ENCODE data around the gene CDC5L. TPM values are rescaled to one million over a fixed set of nuclear protein-coding genes. Genes with fewer than 3 reads are reported as not detected.

CDC5L gene
- total RNA-seq, 4 donors from 2014 or later, result 16.7 to 20.1 (median 17.3) TPM

DNA sequence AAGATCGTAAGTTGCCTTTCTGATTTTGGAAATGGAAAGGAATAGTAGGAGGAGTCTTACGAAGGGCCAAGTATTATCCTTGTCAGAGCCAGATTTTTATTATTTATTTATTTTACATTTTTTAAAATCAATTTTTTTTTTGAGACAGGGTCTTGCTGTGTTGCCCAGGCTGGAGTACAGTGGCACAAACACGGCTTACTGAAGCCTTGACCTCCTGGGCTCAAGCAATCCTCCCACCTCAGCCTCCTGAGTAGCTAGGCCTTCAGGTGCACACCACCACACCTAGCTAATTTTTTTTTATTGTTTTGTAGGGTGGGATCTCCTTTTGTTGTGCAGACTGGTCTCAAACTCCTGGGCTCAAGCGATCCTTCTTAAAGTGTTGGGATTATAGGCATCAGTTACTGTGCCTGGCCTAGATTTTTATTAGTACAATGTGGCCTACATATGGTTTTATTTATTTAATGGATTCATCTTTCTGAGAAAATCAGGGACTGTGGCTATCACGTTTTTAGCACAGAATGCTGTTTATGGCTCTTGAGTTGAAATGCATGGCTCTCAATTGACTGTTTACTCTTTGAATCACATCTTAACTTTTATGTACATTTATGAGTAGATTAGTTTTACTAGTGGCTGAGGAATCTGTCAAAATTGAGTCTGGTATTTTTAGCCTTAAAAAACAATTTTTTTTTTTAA is 16.7 kb downstream of the CDC5L start:
- DNase-seq (ENCODE audit: low spot score in 2 of 2), result no peak
- WGBS, 2 donors, result 88 to 91% methylated on average over 5 of the region's 5 CpGs

DNA sequence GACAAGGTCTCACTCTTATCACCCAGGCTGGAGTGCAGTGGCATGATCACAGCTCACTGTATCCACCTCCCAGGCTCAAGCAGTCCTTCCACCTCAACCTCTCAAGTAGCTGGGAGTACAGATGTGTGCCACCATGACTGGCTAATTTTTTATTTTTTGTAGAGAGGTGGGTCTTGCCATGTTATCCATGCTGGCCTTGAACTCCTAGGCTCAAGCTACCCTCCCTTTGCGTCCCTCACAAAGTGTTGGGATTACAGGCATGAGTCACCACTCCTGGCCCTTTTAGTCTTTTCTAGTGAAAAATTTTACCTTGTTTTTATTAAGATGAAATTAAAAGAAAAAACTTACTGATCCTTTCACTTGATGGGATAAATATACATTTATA is 17.2 kb downstream of the CDC5L start:
- WGBS, 2 donors, result 91 to 93% methylated on average over 1 of the region's 1 CpG
- no peak overlapping the region for H3K4me3 ChIP-seq
- H3K4me1 ChIP-seq, result peaks cover 0 to 7% (median 0%) of the 10 kb centered on the region in 4 donors
- no peak for DNase-seq (ENCODE audit: low spot score in 2 of 2)
- peaks cover 0 to 81% (median 0%) of the 10 kb centered on the region in 3 donors for H3K36me3 ChIP-seq
- TF ChIP-seq, protein P1, sequence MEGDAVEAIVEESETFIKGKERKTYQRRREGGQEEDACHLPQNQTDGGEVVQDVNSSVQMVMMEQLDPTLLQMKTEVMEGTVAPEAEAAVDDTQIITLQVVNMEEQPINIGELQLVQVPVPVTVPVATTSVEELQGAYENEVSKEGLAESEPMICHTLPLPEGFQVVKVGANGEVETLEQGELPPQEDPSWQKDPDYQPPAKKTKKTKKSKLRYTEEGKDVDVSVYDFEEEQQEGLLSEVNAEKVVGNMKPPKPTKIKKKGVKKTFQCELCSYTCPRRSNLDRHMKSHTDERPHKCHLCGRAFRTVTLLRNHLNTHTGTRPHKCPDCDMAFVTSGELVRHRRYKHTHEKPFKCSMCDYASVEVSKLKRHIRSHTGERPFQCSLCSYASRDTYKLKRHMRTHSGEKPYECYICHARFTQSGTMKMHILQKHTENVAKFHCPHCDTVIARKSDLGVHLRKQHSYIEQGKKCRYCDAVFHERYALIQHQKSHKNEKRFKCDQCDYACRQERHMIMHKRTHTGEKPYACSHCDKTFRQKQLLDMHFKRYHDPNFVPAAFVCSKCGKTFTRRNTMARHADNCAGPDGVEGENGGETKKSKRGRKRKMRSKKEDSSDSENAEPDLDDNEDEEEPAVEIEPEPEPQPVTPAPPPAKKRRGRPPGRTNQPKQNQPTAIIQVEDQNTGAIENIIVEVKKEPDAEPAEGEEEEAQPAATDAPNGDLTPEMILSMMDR (IDR thresholded peaks at IDR 0.05), result no peak
- no peak for TF ChIP-seq POLR2A (IDR thresholded peaks at IDR 0.05)
- no peak for TF ChIP-seq EP300 (IDR thresholded peaks at IDR 0.05)
- no peak overlapping the region for H3K27ac ChIP-seq
- no peaks in the 10 kb centered on the region for H3K9me3 ChIP-seq
- no peaks in the 10 kb centered on the region for H3K27me3 ChIP-seq

More for the DNA sequence above, 16.7 kb downstream of the CDC5L start:
- H3K4me3 ChIP-seq, result no peak overlapping the region
- TF ChIP-seq, protein P1 (IDR thresholded peaks at IDR 0.05), result no peak
- TF ChIP-seq EP300 (IDR thresholded peaks at IDR 0.05) (no peak), POLR2A (IDR thresholded peaks at IDR 0.05) (no peak)
- H3K36me3 ChIP-seq, result peaks cover 0 to 81% (median 0%) of the 10 kb centered on the region in 3 donors
- peaks cover 0 to 7% (median 1%) of the 10 kb centered on the region in 4 donors for H3K4me1 ChIP-seq
- H3K9me3 ChIP-seq, result no peaks in the 10 kb centered on the region
- no peaks in the 10 kb centered on the region for H3K27me3 ChIP-seq
- H3K27ac ChIP-seq, result no peak overlapping the region

DNA sequence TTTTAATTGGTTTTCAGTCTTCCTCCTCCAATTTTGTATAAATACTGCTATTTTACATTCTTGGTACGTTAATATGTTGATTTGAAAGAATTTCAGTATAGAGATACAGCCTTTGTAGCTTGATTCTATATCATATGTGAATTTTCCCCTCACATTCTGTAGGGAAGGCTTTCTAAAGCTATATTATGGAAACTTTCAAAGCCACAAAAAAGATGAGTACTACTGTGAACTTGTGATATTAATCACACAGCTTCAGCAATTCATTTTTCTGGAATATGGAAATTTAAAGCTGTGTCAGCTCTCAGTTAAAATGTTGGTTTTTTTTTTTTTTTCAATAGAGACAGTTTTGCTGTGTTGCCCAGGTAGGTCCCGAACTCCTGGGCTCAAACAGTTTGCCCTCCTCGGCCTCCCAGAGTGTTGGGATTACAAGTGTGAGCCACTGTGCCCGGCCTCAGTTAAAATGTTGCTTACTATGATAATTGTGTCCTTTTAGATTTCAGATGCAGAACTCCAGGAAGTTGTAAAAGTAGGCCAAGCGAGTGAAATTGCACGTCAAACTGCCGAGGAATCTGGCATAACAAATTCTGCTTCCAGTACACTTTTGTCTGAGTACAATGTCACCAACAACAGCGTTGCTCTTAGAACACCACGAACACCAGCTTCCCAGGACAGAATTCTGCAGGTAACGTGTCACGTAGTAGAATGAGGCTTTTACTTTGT is 20.6 kb downstream of the CDC5L start:
- Histone ChIP-seq H3K36me3 (peaks cover 0 to 88% (median 0%) of the 10 kb centered on the region in 3 donors), H3K4me3 (no peak overlapping the region), H3K27ac (no peak overlapping the region), H3K4me1 (peaks cover 0 to 3% (median 0%) of the 10 kb centered on the region in 4 donors), H3K27me3 (no peaks in the 10 kb centered on the region), H3K9me3 (peaks cover 0 to 3% (median 0%) of the 10 kb centered on the region in 4 donors)
- no peak for DNase-seq (ENCODE audit: low spot score in 2 of 2)
- TF ChIP-seq, protein P1 (IDR thresholded peaks at IDR 0.05), result no peak
- TF ChIP-seq POLR2A (IDR thresholded peaks at IDR 0.05) (no peak), EP300 (IDR thresholded peaks at IDR 0.05) (no peak)
- WGBS, 2 donors, result 93 to 94% methylated on average over 11 of the region's 11 CpGs

DNA sequence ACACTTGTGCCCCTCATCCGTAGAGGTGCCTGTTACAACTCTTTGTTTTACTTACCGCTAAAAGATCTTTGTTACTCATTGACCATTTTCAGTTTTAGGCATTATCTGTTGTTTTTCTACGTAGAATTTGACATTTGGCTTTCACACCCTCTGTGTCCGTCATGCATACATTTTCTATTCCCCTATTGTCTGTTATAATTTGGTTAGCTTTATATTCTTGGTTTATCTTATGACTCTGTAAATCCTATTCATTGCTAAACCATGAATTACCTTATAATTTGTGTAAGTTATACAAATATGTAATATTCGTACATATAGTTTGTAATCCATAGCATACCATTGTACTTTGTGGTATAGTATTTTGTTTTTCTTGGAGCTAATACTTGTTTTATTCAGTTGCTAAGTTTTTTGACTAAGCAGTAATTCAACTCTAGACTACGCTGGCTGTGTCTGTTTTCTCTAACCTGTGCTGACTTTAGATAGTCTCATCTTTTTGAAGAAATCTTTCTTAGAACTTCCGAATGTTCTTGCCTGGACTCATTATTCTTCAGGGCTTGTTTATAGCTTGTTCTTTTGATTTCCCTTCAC is 21.8 kb downstream of the CDC5L start:
- H3K27me3 ChIP-seq, result no peaks in the 10 kb centered on the region
- H3K4me1 ChIP-seq, result peaks cover 0 to 3% (median 0%) of the 10 kb centered on the region in 4 donors
- peaks cover 0 to 91% (median 0%) of the 10 kb centered on the region in 3 donors for H3K36me3 ChIP-seq
- H3K27ac ChIP-seq, result no peak overlapping the region
- 74 to 78% methylated on average over 7 of the region's 7 CpGs for WGBS, 2 donors
- TF ChIP-seq POLR2A (IDR thresholded peaks at IDR 0.05) (no peak), EP300 (IDR thresholded peaks at IDR 0.05) (no peak)
- TF ChIP-seq, protein P1 (IDR thresholded peaks at IDR 0.05), result no peak
- no peak for DNase-seq (ENCODE audit: low spot score in 2 of 2)
- H3K4me3 ChIP-seq, result no peak overlapping the region
- peaks cover 0 to 3% (median 0%) of the 10 kb centered on the region in 4 donors for H3K9me3 ChIP-seq

Data from tibial nerve (tissue), 4 donors.